Skin epidermis (tissue), 12 donors: ENCODE results near the gene TLE6.
"Not testable (repeated sequence)": the region's sequence is repeated elsewhere in the genome, so short reads cannot be mapped to it uniquely, and the experiment has no call there.

Source experiments
- H3K27ac ChIP-seq, 21 experiments: fragments of 200-600 bp; sonication (generic) in 11 of 21; one replicate each; pipeline ENCODE4 v1.5.0; 2020; ENCODE audit warnings: mild to moderate bottlenecking in 3 of 21, inconsistent platforms in 2 of 21, moderate library complexity in 2 of 21
- H3K4me3 ChIP-seq, 7 experiments: fragments of 200-600 bp; sonication (generic) in 2 of 7; one replicate each; pipeline ENCODE4 v1.5.0; 2020; ENCODE audit warnings: inconsistent platforms in 2 of 7, mild to moderate bottlenecking in 2 of 7, moderate library complexity in 1 of 7

TLE6 gene

DNA sequence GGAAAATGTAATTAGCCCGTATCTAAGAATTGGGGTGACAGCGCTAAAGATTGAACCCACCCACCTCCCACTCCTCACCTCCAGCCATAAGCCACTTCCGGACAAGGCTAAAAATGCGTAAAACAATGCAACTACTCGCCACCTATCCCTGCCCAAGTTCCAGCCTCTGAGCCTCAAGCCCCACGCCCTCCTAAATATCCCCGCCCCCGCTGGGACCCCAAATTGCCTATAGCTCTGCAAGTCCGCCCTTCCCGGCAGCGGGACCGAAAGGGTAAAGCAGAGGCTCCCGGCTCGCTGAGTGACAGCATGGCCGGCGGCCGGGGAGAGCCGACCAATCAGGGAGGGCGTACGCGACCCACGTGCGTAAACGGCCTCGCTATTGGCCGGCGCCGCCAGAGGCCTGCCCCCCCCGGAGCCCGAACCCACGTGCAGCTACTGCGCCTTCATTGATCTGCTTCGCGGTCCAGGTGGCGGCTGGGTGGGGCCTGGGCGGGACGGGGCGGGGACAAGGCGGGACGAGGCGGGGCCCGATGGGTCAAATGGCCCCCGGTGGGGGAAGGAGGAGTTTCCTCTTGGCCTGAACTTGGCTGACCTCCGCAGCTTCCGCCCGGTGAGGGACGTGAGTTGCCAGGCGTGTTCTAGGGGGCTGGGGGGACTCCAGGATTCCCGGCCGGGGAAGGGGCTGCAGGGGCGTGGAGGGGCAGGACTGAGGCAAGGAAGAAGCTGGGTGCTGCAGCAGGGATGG lies at the start of gene TLE6:
TLE6 (plus strand) TSS at position 564 of the 745 bp plus-strand sequence. CDS start 670 bp downstream, outside the sequence.
- peak within 1 kb of the TSS; percentile 14 to 46 (median 34) for H3K4me3 ChIP-seq
- H3K27ac ChIP-seq = peak within 1 kb of the TSS in 10 of 21 experiments; percentile 4 to 58 (median 32)

DNA sequence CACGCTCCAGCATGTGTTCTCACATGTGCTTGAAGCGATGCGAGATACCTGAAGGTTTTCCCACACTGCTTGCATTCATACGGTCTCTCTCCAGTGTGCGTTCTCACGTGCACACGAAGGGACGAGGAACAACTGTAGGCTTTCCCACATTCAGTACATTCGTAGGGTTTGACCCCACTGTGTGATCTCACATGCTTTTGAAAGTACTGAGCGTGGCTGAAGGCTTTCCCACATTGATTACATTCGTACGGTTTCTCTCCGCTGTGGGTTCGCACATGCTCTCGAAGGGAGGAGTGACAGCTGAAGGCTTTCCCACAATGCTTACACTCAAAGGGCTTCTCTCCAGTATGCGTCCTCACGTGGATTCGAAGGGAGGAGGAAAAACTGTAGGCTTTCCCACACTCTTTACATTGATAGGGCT lies 43.9 kb upstream of the TLE6 start:
- Histone ChIP-seq H3K27ac (no peak overlapping the region), H3K4me3 (no peak overlapping the region)

DNA sequence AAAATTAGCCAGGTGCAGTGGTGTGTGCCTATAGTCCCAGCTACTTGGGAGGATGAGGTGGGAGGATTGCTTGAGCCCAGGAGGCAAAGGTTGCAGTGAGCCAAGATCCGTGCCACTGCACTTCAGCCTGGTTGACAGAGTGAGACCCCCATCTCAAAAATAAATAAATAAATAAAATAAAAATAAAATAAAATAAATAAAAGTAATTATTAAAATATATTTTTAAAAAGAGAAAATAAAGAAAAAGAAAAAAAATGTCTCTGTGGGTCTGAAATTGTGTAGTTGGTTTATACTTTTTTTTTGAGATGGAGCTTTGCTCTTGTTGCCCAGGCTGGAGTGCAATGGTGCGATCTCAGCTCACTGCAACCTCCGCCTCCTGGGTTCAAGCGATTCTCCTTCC lies 41.5 kb upstream of the TLE6 start:
- not testable (repeated sequence) for H3K4me3 ChIP-seq, H3K27ac ChIP-seq

DNA sequence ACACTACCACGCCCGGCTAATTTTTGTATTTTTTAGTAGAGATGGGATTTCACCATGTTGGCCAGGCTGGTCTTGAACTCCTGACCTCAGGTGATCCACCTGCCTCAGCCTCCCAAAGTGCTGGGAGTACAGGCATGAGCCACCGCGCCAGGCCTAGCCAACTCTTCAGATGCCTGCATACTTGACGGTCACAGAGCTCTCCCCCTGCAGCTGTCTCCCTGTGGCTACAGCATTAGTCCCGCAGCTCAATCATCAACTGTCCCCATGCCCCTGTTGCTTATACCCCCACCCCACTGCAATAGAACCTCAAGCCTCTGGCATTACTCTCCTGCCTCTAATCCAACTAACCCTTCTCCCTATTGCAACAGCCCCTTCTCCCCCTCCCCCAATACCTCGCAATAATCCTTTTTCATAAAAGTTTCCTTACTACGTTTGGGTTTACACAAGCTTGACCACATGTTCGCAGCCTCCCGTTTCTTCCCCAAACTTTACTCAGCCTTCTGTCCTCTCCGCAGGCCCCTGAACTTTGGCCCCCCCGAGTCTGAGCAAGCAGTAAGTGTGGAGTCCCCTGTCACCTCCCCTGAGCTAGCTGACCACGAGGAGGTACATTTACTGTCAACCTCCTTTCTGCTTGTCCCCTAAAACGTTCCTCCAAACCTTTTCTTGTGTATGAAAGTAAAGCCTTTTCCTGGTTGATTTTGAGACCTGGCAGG lies 34.3 kb upstream of the TLE6 start:
- Histone ChIP-seq H3K4me3 (no peak overlapping the region), H3K27ac (no peak overlapping the region)

DNA sequence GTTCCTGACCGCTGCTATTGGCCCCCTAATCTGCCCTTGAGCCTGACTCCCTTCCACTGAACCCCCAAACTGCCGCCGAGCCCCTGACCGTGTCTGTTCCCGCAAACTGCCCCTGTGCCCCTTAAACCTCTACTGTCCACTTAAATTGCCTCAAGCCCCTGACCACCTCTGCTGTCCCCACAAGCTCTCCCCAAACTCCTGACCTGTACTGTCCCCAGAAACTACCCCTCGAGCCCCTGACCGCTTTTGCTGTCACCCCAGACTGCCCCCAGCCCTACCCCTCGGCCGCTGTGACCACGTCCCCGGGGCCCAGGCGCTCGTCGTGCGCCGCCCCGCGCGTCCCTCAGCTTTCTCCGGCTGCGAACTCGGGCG lies 33.0 kb upstream of the TLE6 start:
- H3K4me3 ChIP-seq = peak overlapping the region; percentile 72 to 95 (median 80)
- peak overlapping the region in 20 of 21 experiments; percentile 48 to 94 (median 84) for H3K27ac ChIP-seq

DNA sequence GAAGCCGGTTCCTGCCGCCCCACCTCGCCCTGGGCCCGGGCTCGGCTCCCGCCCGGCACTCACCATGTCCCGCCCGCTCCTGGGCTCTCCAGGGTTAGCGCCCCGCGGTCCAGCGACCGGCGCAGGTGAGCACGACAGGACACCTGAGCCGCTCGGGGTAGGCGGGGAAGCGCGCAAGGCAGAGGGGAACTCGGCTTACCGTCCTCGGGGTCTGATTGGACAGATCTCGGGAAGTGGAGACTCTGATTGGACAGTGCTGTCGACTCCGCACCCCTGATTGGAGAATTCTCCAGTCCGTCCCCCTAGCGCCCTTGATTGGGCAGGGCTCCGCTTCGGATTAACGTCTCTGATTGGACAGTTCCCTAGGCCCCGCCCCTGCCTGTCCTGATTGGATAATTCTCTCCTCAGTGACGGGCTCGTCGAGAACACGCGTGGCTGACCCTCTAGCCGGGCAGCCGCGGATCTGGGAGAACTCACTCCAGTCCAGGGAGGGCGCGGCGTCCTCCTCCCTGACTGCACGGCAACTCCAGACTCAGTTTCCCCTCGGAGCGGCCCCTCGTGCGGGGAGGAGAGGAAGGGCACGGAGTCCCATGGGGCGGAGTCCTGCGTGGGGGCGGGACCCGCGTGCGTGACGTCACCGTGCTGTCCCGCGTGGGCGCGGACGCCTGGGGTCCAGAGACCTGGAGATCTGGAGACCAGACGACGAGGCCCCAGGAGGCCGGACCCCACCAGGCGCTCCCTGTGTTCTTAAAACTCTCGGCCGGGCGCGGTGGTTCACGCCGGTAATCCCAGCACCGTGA lies 32.4 kb upstream of the TLE6 start, which contains the start of gene ZNF77:
ZNF77 (minus strand) TSS at position 197 of the 800 bp plus-strand sequence; CDS start at position 66, 131 bp downstream.
- H3K27ac ChIP-seq = peak within 1 kb of the TSS; percentile 54 to 94 (median 85)
- peak within 1 kb of the TSS; percentile 72 to 95 (median 80) for H3K4me3 ChIP-seq

DNA sequence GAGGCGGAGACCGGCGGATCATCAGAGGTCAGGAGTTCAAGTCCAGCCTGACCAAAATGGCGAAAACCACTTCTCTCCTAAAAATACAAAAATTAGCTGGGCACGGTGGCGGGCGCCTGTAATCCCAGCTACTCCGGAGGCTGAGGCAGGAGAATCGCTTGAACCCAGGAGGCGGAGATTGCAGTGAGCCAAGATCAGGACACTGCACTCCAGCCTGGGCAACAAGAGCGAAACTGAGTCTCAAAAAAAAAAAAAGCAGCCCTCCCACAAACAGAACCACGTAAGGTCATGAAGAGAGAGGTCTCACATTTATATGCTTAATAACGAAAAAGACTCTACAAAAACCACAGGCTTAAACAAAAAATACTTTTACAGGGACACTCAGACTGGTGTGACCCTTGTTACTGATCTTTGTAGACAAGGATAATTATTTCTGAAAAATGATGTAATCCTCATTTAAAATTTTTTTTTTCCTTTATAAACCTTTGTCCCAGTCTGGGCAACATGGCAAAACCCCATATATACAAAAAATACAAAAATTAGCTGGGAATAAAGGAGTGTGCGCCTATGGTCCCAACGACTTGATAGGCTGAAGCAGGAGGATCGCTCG lies 31.7 kb upstream of the TLE6 start:
- peak overlapping the region in 20 of 21 experiments; percentile 54 to 94 (median 86) for H3K27ac ChIP-seq
- H3K4me3 ChIP-seq = peak overlapping the region; percentile 72 to 95 (median 80)

DNA sequence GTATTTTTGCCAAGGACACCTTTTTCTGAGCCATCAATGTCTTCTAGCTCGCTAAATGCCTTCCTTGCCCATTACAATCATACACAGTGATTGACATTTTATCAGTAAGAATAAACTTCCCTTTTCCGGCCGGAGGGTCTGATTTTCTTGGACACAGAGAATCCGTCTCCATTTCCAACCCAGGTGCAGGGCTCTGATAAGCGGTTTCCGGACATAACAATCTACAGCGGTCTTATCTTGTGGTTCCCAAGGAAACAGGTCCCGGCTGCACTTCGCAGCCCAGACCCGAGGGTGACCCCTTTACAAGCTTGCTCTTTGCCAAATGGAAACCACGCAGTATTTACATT lies 27.5 kb upstream of the TLE6 start:
- Histone ChIP-seq H3K27ac (peak overlapping the region; percentile 76 to 98 (median 95)), H3K4me3 (peak overlapping the region; percentile 71 to 92 (median 81))

DNA sequence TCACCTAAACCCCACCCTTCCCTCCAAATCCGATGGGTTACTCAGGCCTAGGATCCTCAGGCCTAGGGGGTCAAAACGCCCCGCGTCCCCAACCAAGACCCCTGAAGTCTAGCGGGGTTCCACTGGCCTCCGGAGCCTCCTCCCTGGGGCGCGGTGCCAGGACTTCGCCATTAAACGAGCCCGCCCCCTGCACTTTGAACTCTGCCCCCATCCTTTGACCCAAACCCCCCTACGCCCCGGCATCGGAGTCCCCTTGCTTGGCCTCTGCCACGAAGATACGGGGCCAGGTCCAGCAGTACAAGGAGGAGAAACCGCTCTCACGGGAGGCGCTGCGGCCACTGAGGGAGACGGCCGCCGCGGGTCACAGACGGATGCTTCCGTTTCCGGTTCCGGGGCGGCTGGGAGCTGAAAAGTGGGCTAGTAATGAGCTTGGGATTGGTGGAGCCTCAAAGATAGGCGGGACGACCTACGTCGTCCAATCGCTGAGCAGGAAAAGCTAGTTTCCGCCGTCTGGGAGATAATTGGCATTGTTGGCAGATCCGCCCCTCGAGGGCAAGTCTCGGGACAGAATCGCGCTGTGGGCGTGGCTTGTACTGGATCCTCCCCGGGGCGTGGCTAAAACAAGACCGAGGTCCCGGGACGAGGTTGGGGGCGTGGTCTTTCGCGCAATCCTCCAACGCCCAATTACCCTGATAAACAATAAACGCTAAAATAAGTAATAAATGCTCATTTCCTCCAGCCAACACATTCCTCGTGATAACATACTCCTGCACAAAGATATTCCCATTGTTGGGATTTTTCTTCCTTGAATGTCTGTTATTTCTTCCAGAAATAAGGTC lies 26.9 kb upstream of the TLE6 start:
- Histone ChIP-seq H3K27ac (peak overlapping the region; percentile 76 to 98 (median 95)), H3K4me3 (peak overlapping the region; percentile 71 to 92 (median 81))

DNA sequence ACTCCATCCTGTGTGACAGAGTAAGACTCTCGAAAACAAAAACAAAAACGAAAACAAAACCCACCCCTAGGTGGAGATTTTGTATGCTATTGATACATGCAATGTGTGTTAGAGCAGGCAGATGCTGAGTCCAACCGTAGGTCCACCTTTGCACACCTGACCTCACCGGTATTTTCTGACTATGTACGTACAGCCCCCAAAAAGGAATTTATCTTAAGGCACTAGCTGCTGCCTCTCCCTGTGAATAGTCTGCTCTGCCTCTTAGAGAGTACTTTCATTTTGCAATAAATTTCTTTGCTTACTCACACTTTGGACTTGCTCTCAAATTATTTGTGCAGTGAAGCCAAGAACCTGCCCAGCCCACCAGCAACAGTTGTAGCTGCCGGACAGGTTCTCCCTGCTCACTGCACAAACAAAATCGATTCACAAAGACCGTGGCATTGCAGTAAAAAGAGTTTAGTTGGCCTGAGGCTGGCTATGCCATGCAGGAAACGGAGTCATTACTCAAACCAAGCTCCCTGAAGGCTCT lies 24.3 kb upstream of the TLE6 start:
- H3K4me3 ChIP-seq = peak overlapping the region in 3 of 7 experiments; percentile 5 to 29 (median 15)
- H3K27ac ChIP-seq = peak overlapping the region in 18 of 21 experiments; percentile 9 to 76 (median 60)

DNA sequence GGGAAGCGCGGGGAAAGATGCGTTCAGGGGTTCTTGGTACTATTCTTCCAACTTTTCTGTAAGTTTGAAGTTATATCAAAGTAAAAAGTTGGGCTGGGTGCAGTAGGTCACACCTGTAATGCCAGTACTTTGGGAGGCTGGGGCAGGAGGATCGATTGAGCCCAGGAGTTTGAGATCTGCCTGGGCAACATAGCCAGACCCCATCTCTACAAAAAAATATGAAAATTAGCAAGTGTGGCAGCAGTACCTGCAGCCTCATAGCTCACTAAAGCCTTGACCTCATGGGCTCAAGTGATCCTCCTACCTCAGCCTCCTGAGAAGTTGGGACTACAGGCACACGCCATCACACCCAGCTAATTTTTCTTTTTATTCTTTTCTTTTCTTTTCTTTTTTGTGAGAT lies 20.2 kb upstream of the TLE6 start:
- H3K4me3 ChIP-seq = no peak overlapping the region
- H3K27ac ChIP-seq = no peak overlapping the region

DNA sequence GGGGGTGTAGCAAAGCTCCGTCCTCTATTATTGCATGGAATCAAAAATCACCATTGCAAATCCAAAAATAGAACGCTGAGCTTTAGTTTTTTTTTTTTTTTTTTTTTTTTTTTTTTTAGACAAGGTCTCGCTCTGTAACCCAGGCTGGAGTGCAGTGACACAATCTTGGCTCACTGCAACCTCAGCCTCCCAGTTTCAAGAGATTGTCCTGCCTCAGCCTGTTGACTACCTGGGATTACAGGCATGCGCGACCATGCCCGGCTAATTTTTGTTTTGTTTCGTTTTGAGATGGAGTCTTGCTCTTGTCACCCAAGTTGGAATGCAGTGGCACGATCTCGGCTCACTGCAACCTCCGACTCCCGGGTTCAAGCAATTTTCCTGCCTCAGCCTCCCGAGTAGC lies 17.2 kb upstream of the TLE6 start:
- Histone ChIP-seq H3K4me3 (no peak overlapping the region), H3K27ac (no peak overlapping the region)

DNA sequence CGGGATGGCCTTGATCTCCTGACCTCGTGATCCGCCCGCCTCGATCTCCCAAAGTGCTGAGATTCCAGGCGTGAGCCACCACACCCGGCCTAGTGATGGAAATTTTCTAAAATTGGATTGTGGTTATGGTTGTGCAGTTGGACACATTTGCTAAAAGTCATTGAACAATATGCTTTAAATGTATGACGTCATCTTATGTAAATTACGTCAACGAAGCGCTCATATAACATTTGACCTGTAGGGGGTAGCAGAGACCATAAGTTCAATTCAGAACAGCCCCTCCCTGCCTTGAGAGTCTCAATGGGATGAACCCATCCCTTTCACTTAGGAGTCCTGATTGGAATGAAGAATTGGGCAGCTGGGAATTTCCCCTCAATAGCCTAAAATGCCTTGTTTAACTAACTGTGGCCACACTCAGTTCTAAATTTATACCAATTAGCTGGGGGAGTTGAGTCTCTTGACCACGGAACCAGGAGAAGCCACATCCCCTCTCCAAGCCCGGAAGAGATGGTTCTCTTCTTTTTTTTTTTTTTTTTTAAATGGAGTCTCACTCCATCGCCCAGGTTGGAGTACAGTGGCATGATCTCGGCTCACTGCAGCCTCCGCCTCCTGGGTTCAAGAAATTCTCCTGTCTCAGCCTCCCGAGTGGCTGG lies 15.2 kb upstream of the TLE6 start:
- Histone ChIP-seq H3K27ac (no peak overlapping the region), H3K4me3 (no peak overlapping the region)

DNA sequence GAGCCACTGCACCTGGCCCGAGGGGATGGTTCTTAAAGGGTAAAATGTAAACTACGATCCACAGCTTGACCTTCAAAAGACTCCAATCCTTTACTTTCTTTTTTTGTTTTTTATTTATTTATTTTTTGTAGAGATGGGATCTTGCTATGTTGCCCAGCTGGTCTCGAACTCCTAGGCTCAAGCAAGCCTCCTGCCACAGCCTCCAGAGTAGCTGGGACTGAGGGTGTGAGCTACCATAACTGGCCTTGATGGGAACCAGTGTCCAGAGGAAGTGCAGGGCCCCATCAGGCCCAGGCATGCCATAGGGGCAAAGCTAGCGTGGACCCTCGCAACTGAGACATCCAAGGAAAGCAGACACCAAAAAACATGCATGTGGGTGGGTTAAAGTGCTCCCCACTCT lies 14.2 kb upstream of the TLE6 start:
- no peak overlapping the region for H3K27ac ChIP-seq

DNA sequence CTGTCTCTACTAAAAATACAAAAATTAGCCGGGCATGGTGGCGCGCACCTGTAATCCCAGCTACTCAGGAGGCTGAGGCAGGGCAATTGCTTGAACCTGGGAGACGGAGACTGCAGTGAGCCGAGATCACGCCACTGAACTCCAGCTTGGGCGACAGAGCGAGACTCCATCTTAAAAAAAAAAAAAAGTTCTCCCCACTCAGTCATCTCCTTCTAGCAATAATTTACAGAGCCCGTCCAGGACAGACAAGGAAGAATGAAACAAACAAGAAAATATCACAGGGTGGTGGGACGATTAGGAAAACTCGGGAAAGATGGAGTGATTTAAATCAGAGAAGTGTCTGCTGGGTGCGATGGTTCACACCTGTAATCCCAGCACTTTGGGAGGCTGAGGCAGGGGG lies 13.7 kb upstream of the TLE6 start:
- not testable (repeated sequence) for H3K27ac ChIP-seq, H3K4me3 ChIP-seq

More for the DNA sequence above, 14.2 kb upstream of the TLE6 start:
- no peak overlapping the region for H3K4me3 ChIP-seq

DNA sequence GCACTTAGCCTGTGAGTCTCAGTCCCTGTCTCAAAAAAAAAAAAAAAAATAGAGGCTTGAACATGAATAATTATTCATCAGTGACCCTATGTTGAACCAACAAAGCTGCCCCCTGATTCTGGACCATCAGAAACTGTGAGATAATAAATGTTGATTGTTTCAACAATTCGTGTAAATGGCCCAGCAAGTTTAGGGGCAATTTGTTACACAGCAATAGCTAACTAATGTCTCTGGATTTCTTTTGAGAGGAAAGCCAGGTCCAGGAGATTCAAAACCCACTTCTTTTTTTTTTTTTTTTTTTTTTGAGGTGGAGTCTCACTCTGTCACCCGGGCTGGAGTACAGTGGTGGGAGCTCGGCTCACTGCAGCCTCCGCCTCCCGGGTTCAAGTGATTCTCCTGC lies 12.5 kb upstream of the TLE6 start:
- H3K27ac ChIP-seq = no peak overlapping the region
- H3K4me3 ChIP-seq = no peak overlapping the region

DNA sequence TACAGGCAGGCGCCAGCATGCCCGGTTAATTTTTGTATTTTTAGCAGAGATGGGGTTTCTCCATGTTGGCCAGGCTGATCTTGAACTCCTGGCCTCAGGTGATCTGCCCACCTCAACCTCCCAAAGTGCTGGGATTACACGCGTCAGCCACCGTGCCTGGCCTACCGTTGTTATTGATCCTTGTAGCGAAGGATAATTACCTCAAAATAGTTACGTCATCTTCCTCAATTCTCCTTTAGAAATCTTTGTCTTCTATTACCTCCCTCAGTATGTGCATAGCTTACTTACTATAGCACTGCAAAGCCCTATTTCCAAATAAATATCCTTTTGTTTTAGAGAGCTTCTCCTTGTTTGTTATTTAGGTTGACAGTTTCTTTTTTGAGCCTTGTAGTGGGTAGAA lies 9.4 kb upstream of the TLE6 start:
- peak overlapping the region in 1 of 21 experiments; percentile 47 for H3K27ac ChIP-seq
- H3K4me3 ChIP-seq = no peak overlapping the region

DNA sequence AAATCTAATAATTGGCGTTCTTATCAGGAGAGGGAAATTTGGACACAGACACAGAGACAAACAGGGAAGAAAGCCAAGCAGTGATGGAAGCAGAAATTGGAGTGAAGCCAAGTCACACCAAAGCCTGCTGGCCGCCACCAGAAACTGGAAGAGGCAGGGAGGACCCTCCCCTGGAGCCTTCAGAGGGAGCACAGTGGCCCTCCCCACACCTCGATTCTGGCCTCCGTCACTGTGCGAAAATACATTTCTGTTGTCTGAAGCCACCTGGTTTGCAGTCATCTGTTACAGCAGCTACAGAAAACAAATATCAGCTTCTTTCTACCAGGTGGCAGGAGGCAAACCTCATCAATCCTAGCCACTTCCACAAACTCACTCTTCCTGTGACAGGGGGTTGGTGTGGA lies 8.3 kb upstream of the TLE6 start:
- H3K27ac ChIP-seq = peak overlapping the region in 6 of 21 experiments; percentile 6 to 57 (median 35)
- no peak overlapping the region for H3K4me3 ChIP-seq
